Keratinocyte (primary cell): ENCODE measurements around the gene NPHS1. TPM values are rescaled to one million over a fixed set of nuclear protein-coding genes. Genes with fewer than 3 reads are reported as not detected.
A peak's percentile ranks its signal among the peaks of the same experiment; 100 is the strongest.

Experiments
- DNase-seq: peaks from one replicate; pipeline ENCODE4 v3.0.0-alpha.2; 2011; ENCODE audit warnings: low read depth, missing footprints, low spot score
- FAIRE-seq: peaks from 2 replicates; lab custom pipeline; 2011; peaks lifted over from hg19 to GRCh38; lab: Jason Lieb, UNC
- H2AFZ ChIP-seq: 2 replicates; pipeline ENCODE4 v1.6.0; 2012; ENCODE audit warnings: low read length, control low read depth, inconsistent platforms; ENCODE audit not compliant: control insufficient read depth
- H3K27ac ChIP-seq: 2 replicates; pipeline ENCODE4 v1.5.1; 2011; ENCODE audit warnings: low read length; ENCODE audit not compliant: control insufficient read depth, insufficient read depth
- H3K27me3 ChIP-seq: 3 replicates; pipeline ENCODE4 v1.6.0; 2011; ENCODE audit warnings: low read length; ENCODE audit not compliant: control insufficient read depth, insufficient read depth; ENCODE audit errors: extremely low read depth
- H3K36me3 ChIP-seq, 2 experiments: 2 replicates in 1 of 2; 3 replicates in 1 of 2; pipeline ENCODE4 v1.5.1; 2011; ENCODE audit warnings: low read length in 2 of 2, mild to moderate bottlenecking in 1 of 2; ENCODE audit not compliant: control insufficient read depth in 2 of 2, insufficient read depth in 2 of 2; ENCODE audit errors: extremely low read depth in 1 of 2
- H3K4me1 ChIP-seq: 3 replicates; pipeline ENCODE4 v1.5.1; 2011; ENCODE audit warnings: low read length; ENCODE audit not compliant: control insufficient read depth, insufficient read depth; ENCODE audit errors: extremely low read depth
- H3K4me2 ChIP-seq: 3 replicates; pipeline ENCODE4 v1.6.0; 2011; ENCODE audit warnings: low read depth, low read length; ENCODE audit not compliant: control insufficient read depth, insufficient read depth; ENCODE audit errors: extremely low read depth
- H3K4me3 ChIP-seq, 3 experiments: fragments of 200-600 bp in 1 of 3; sonication (generic) in 1 of 3; 2 replicates in 2 of 3; 3 replicates in 1 of 3; pipeline ENCODE4 v1.5.1; 2011 to 2016; ENCODE audit warnings: low read length in 3 of 3, mild to moderate bottlenecking in 3 of 3, control low read depth in 2 of 3, inconsistent platforms in 1 of 3, low read depth in 1 of 3, mixed read lengths in 1 of 3, mixed run types in 1 of 3, moderate library complexity in 1 of 3; ENCODE audit not compliant: control insufficient read depth in 2 of 3, insufficient read depth in 2 of 3; ENCODE audit errors: extremely low read depth in 1 of 3
- H3K79me2 ChIP-seq: 2 replicates; pipeline ENCODE4 v1.6.0; 2012; ENCODE audit warnings: low read length; ENCODE audit not compliant: control insufficient read depth, insufficient read depth
- H3K9ac ChIP-seq: 3 replicates; pipeline ENCODE4 v1.6.0; 2011; ENCODE audit warnings: low read length; ENCODE audit not compliant: control insufficient read depth, insufficient read depth; ENCODE audit errors: extremely low read depth
- H3K9me1 ChIP-seq: 3 replicates; pipeline ENCODE4 v1.6.0; 2011; ENCODE audit warnings: low read length; ENCODE audit not compliant: control insufficient read depth, insufficient read depth; ENCODE audit errors: extremely low read depth
- H3K9me3 ChIP-seq: 2 replicates; pipeline ENCODE4 v1.5.1; 2012; ENCODE audit warnings: low read depth, low read length; ENCODE audit not compliant: control insufficient read depth
- H4K20me1 ChIP-seq: 3 replicates; pipeline ENCODE4 v1.6.0; 2011; ENCODE audit warnings: low read length; ENCODE audit not compliant: control insufficient read depth, insufficient read depth; ENCODE audit errors: extremely low read depth
- CTCF ChIP-seq, 3 experiments: IDR thresholded peaks in 1 of 3; conservative IDR thresholded peaks in 1 of 3; optimal IDR thresholded peaks in 1 of 3; 2 replicates in 2 of 3; 3 replicates in 1 of 3; pipeline versions ENCODE3 to v1.5.1; 2011; ENCODE audit warnings: low read length in 3 of 3, mild to moderate bottlenecking in 3 of 3, moderate library complexity in 2 of 3, control low read depth in 1 of 3, inconsistent platforms in 1 of 3; ENCODE audit not compliant: insufficient read depth in 2 of 3; ENCODE audit errors: extremely low read depth in 1 of 3
- EZH2 ChIP-seq: IDR thresholded peaks from one replicate; pipeline ENCODE4 v1.6.1; 2012; ENCODE audit warnings: inconsistent platforms, mild to moderate bottlenecking, low read length, moderate library complexity
- dilution Hi-C: fragments of 300-500 bp; cut with MboI; formaldehyde crosslinking; loops from one replicate; pipeline ENCODE4 v1.7.0; 2020; ENCODE audit warnings: low sequenced_read_pairs; ENCODE audit not compliant: extremely low pct_ligation_motif_present
- polyA plus RNA-seq, 5 experiments: library from polyadenylated mRNA; depleted of rRNA in 3 of 5; stranded (reverse) in 3 of 5; stranded (forward) in 1 of 5; unstranded in 1 of 5; fragments of >200 nt; gene quantifications; 1 replicate in 1 of 5; 2 replicates in 3 of 5; 3 replicates in 1 of 5; pipeline versions ENCODE4 v1.2.1 to v1.2.3, GENCODE V29; 2011 to 2012; ENCODE audit warnings: missing spikeins in 2 of 5, low read depth in 1 of 5, low replicate concordance in 1 of 5
- small RNA-seq, 3 experiments: library from RNA; depleted of rRNA; stranded (forward); fragments of <200 nt; gene quantifications; one replicate each; pipeline ENCODE3, GENCODE V24; 2012; ENCODE audit warnings: low read depth in 3 of 3, low replicate concordance in 1 of 3; ENCODE audit not compliant: insufficient read length in 3 of 3

NPHS1 gene
- polyA plus RNA-seq, 1 donor (not counting 4 experiments of a cell fraction or from before 2014, with no cell fraction given), result not detected

DNA sequence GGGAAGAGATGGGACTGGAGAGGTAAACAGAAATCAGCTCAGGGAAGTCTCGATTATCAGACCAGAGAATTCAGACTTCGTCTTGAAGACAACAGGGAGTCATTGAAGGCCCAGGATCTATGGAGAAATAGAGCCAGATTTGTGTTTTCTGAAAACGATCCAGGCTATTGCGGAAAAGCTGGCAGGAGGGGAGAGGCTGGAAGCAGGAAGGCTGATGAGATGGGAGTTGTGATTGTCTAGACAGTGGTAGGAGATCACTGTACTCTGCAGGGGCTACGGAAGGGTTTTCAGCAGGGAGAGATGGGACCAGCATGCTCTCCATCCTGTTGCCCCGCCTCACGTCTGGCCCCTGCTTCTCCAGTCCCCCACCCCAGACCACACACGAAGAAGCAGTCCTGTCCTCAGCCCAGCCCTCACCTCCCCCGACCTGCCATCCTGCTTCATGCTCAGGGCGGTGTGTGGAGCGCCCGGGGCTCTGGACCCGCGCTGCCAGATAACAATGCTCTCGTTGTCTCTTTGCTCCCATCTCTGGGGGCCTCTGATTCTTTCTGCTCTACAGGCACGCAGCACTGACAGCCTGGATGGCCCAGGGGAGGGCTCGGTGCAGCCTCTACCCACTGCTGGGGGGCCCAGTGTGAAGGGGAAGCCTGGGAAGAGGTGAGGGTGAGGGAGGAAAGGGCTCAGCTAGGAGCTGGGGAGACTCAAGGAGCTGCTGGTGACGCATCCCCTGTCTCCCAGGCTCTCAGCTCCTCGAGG is 75.0 kb downstream of the NPHS1 start:
- H2AFZ ChIP-seq, result no peak overlapping the region
- no peak for FAIRE-seq
- no peaks in the 10 kb centered on the region for H3K36me3 ChIP-seq
- no peak overlapping the region for H3K4me3 ChIP-seq
- no peaks in the 10 kb centered on the region for H3K9me1 ChIP-seq
- DNase-seq, result no peak
- H3K4me1 ChIP-seq, result peaks cover 4% of the 10 kb centered on the region
- H3K79me2 ChIP-seq, result no peaks in the 10 kb centered on the region
- H4K20me1 ChIP-seq, result no peaks in the 10 kb centered on the region
- H3K9me3 ChIP-seq, result no peaks in the 10 kb centered on the region
- dilution Hi-C loops, result no loop called here
- no peak overlapping the region for H3K9ac ChIP-seq
- no peak overlapping the region for H3K4me2 ChIP-seq
- H3K27ac ChIP-seq, result no peak overlapping the region
- no peaks in the 10 kb centered on the region for H3K27me3 ChIP-seq
- TF ChIP-seq CTCF (optimal IDR thresholded peaks at IDR 0.05 in 1 of 3, IDR thresholded peaks at IDR 0.05 in 1 of 3, conservative IDR thresholded peaks at IDR 0.05 in 1 of 3; ENCODE audit: extremely low read depth in 1 of 3, insufficient read depth in 2 of 3, low read length in 3 of 3), result no peak
- TF ChIP-seq EZH2, result no peak

- no peaks in the 10 kb centered on the region for H3K36me3 ChIP-seq
- peak overlapping the region in 2 of 3 experiments; percentile 45 to 60 for H3K4me3 ChIP-seq
- H3K9me1 ChIP-seq, result no peaks in the 10 kb centered on the region
- dilution Hi-C loops, result no loop called here
- H3K79me2 ChIP-seq, result no peaks in the 10 kb centered on the region
- H3K4me2 ChIP-seq, result peak overlapping the region; percentile 80
- FAIRE-seq, result no peak
- no peak for TF ChIP-seq CTCF (optimal IDR thresholded peaks at IDR 0.05 in 1 of 3, IDR thresholded peaks at IDR 0.05 in 1 of 3, conservative IDR thresholded peaks at IDR 0.05 in 1 of 3; ENCODE audit: extremely low read depth in 1 of 3, insufficient read depth in 2 of 3, low read length in 3 of 3)
- TF ChIP-seq EZH2, result no peak
- no peak overlapping the region for H3K9ac ChIP-seq
- no peaks in the 10 kb centered on the region for H3K27me3 ChIP-seq
- DNase-seq, result no peak
- no peak overlapping the region for H3K27ac ChIP-seq
- no peaks in the 10 kb centered on the region for H3K9me3 ChIP-seq
- no peaks in the 10 kb centered on the region for H4K20me1 ChIP-seq
- H3K4me1 ChIP-seq, result peaks cover 4% of the 10 kb centered on the region
- H2AFZ ChIP-seq, result no peak overlapping the region
Measured at GRCh38 chr19:35776102-35776788, 76.1 kb downstream of the NPHS1 start.

Small RNA genes lying within 50 kb of the gene (small RNA-seq; reads per million reads assigned to genes)
- gene RN7SL402P, result 0 reads per million in 3 experiments

Other genes with a start within 250 kb of the NPHS1 start
- 3.1 to 3.7 TPM (median 3.5 TPM) in 3 replicates for gene HAUS5, start 239.8 kb downstream of the NPHS1 start, polyA plus RNA-seq
- 29.8 to 40.8 TPM (median 30.4 TPM) in 3 replicates for gene RBM42, start 223.5 kb downstream of the NPHS1 start, polyA plus RNA-seq
- gene ETV2, start 210.8 kb downstream of the NPHS1 start, polyA plus RNA-seq, result 0.14 to 0.99 TPM (median 0.43 TPM) in 3 replicates
- 509 to 705 TPM (median 560 TPM) in 3 replicates for gene COX6B1, start 204.2 kb downstream of the NPHS1 start, polyA plus RNA-seq
- gene UPK1A, start 186.0 kb downstream of the NPHS1 start, polyA plus RNA-seq, result 0.05 to 0.15 TPM (median 0.09 TPM) in 3 replicates
- not detected in 3 replicates for gene ZBTB32, start 147.9 kb downstream of the NPHS1 start, polyA plus RNA-seq
- gene KMT2B, start 134.5 kb downstream of the NPHS1 start, polyA plus RNA-seq, result 7.7 to 16.7 TPM (median 8.8 TPM) in 3 replicates
- 0.27 to 1.2 TPM (median 0.34 TPM) in 3 replicates for gene IGFLR1, start 110.1 kb downstream of the NPHS1 start, polyA plus RNA-seq
- 8.9 to 14.7 TPM (median 11.4 TPM) in 3 replicates for gene U2AF1L4, start 107.1 kb downstream of the NPHS1 start, polyA plus RNA-seq
- gene PSENEN, start 106.9 kb downstream of the NPHS1 start, polyA plus RNA-seq, result 36.2 to 53.8 TPM (median 49.7 TPM) in 3 replicates
- 6.7 to 11.8 TPM (median 9.2 TPM) in 3 replicates for gene LIN37, start 103.9 kb downstream of the NPHS1 start, polyA plus RNA-seq
- gene HSPB6, start 95.5 kb downstream of the NPHS1 start, polyA plus RNA-seq, result not detected in 3 replicates
- gene PROSER3, start 94.3 kb downstream of the NPHS1 start, polyA plus RNA-seq, result 5.3 to 15.5 TPM (median 5.5 TPM) in 3 replicates
- gene ARHGAP33, start 76.9 kb downstream of the NPHS1 start, polyA plus RNA-seq, result 0.23 to 0.93 TPM (median 0.49 TPM) in 3 replicates
- gene PRODH2, start 39.7 kb downstream of the NPHS1 start, polyA plus RNA-seq, result not detected in 3 replicates
- 0.02 TPM in 1 of 3 replicates, not detected in the others for gene KIRREL2, start 4.4 kb upstream of the NPHS1 start, polyA plus RNA-seq
- 0.50 to 0.95 TPM (median 0.66 TPM) in 3 replicates for gene APLP1, start 16.1 kb upstream of the NPHS1 start, polyA plus RNA-seq
- 3.9 to 6.0 TPM (median 5.0 TPM) in 3 replicates for gene NFKBID, start 48.0 kb upstream of the NPHS1 start, polyA plus RNA-seq
- 0.19 to 0.30 TPM (median 0.25 TPM) in 3 replicates for gene HCST, start 50.0 kb upstream of the NPHS1 start, polyA plus RNA-seq
- gene TYROBP, start 55.8 kb upstream of the NPHS1 start, polyA plus RNA-seq, result not detected in 3 replicates
- 0.73 to 6.1 TPM (median 0.90 TPM) in 3 replicates for gene LRFN3, start 83.9 kb upstream of the NPHS1 start, polyA plus RNA-seq
- gene SDHAF1, start 142.7 kb upstream of the NPHS1 start, polyA plus RNA-seq, result 7.3 to 11.9 TPM (median 8.0 TPM) in 3 replicates
- gene SYNE4, start 156.3 kb upstream of the NPHS1 start, polyA plus RNA-seq, result 0.19 to 0.72 TPM (median 0.28 TPM) in 3 replicates
- gene ALKBH6, start 161.7 kb upstream of the NPHS1 start, polyA plus RNA-seq, result 27.8 to 37.1 TPM (median 36.7 TPM) in 3 replicates
- gene CLIP3, start 180.4 kb upstream of the NPHS1 start, polyA plus RNA-seq, result 0.38 to 0.76 TPM (median 0.63 TPM) in 3 replicates
- 1.4 to 3.6 TPM (median 1.8 TPM) in 3 replicates for gene THAP8, start 201.8 kb upstream of the NPHS1 start, polyA plus RNA-seq
- 0.98 to 3.7 TPM (median 2.3 TPM) in 3 replicates for gene WDR62, start 202.4 kb upstream of the NPHS1 start, polyA plus RNA-seq